Measurements from ENCODE around the gene ASXL1.

ASXL1 gene

DNA sequence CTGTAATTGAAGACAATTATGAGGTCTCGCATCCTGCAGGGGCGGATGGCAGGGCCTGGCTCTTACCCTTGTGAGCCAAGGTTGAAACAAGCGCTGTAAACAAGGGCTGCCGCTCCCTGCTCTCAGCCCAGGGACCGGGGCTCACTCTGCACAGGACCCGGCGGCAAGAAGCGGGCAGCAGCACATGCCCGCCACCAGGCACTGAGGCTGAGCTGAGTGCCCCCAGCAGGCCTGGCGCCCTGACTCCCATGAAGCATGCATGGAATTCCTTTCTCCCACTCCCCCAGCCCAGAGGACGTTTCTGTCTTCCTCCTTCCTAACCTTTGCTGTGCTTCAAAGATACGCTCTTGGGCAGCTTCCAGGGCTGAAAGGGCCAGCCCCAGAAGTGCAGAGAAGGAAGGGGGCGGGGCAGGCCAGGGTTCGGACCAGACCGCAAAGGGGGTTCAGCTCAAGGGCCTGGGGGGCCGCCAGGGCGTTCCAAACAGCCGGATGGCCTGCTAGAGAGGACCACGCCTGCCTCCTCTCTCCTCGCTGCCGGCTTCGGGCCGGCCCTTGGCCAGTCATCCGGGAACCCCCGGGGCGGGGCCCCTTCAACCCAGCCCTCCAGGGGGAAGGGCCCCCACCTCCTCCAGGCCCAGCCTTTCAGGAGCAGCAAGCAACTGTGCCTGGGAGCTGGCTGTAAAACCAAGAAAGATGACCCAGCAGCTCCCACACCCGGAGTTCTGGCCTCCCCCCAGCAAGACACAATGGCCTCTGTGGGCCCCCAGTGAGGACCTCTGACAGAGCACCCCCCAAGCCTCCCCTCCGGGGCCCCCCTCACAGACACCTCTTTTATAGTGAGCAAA, 117.1 kb downstream of the ASXL1 start:
- in situ Hi-C loops (cut with HindIII; ENCODE audit: low sequenced_read_pairs): no loop called here

GRCh38 chr20:32476684-32477593, 118.8 kb downstream of the ASXL1 start:
- in situ Hi-C loops (cut with HindIII; ENCODE audit: low sequenced_read_pairs): no loop called here

DNA sequence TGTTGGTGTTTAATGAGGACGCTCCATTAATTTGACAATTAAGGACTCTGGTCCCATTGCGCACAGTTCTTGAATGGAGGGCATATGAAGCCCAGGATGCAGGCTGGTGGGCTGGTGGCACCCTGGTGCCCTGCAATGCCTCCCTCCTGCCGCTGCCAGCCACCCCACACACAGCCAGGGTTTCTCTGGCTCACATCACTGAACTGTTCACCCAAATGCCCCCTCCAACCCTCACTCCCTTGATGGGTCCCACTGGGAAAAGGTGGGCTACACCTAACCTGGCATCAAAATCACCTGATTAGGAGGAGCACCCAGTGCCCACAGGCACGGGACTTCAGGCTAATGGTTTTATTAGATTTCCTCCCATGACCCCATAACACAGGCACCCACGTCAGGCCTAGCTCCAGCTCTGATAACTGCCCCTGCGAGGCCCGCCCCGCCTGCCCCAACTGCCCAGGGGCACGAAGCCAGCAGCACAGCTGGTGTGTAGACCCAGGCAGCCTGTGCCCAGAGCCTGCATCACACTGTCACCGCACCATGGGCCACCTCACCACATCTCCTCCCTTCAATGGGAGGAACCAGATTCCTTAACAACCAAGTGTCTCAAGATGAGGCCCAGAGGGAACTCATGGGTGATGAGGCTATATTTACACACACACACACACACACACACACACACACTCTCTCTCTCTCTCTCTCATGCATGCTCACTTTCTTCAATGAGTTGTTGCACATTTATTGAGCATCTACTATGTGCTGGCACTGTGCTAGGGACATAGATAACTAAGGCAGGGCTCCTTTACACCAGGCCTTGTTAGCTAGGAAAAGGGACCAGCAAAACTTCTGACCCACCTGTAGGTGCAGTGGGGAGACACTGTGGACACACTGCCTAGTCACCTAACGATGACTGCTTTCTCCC, 119.7 kb downstream of the ASXL1 start:
- in situ Hi-C loops (cut with HindIII; ENCODE audit: low sequenced_read_pairs): no loop called here

- in situ Hi-C loops (cut with HindIII; ENCODE audit: low sequenced_read_pairs): no loop called here
Observed at GRCh38 chr20:32478576-32478975, 120.4 kb downstream of the ASXL1 start.

GRCh38 chr20:32479012-32479411, 120.9 kb downstream of the ASXL1 start:
- in situ Hi-C loops (cut with HindIII; ENCODE audit: low sequenced_read_pairs): no loop called here

- in situ Hi-C loops (cut with HindIII; ENCODE audit: low sequenced_read_pairs): no loop called here
Observed at GRCh38 chr20:32479697-32480171, 121.6 kb downstream of the ASXL1 start.

GRCh38 chr20:32480371-32481241, 122.5 kb downstream of the ASXL1 start:
- in situ Hi-C loops (cut with HindIII; ENCODE audit: low sequenced_read_pairs): no loop called here

DNA sequence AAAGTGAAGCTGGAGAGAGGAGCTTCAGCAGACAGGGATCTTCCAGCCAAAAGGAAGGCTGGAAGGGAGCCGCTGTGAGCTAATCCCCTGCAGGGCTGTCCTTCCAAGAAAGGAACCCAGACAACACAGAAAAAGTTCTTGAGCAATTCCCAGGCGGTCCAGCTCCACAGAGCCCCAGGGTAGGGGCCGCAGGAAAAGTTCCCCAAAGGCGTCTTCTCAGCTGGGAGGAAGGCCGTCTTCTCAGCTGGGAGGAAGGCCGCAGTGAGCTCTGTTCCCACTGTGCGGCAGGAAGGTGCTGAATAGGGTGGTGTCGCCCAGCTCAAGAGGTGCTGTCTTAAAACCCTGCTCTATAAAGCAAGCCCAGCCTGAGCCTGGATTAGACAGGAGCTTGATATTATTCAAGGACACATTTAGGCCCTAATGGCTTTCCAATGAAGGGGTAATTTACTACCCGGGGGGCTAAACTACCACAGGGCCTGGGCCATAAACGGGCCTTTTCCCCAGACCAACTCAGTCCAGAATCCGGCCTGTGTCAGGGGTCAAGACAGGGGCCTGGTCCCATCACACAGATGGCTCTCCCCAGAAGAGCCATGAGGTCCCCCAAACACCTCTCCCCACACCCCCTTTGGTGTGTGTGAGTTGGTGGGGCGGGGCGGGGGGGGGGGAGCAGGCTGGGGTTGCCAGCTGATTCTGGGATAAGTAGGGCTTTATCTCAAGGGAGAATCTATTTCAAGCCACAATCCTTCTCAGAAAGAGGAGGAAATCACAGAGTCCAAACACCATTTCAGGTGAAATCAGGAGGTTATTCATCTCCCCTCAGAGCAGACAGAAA, 123.4 kb downstream of the ASXL1 start:
- in situ Hi-C loops (cut with HindIII; ENCODE audit: low sequenced_read_pairs): no loop called here

DNA sequence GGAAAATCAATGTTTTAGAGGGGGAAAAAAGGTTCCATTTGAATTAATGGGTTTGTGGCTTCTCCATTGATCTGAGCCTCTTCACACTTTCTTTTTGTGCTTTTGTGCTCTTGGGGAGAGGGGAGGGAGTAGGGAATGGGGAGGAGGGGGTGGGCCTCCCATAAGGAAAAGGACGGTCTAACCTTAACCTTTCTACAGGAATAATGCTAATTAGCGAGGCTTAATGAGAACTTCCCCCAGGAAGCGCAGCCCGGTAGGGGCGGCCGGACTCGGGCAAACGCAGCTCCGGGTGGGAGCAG, 124.0 kb downstream of the ASXL1 start:
- in situ Hi-C loops (cut with HindIII; ENCODE audit: low sequenced_read_pairs): no loop called here

DNA sequence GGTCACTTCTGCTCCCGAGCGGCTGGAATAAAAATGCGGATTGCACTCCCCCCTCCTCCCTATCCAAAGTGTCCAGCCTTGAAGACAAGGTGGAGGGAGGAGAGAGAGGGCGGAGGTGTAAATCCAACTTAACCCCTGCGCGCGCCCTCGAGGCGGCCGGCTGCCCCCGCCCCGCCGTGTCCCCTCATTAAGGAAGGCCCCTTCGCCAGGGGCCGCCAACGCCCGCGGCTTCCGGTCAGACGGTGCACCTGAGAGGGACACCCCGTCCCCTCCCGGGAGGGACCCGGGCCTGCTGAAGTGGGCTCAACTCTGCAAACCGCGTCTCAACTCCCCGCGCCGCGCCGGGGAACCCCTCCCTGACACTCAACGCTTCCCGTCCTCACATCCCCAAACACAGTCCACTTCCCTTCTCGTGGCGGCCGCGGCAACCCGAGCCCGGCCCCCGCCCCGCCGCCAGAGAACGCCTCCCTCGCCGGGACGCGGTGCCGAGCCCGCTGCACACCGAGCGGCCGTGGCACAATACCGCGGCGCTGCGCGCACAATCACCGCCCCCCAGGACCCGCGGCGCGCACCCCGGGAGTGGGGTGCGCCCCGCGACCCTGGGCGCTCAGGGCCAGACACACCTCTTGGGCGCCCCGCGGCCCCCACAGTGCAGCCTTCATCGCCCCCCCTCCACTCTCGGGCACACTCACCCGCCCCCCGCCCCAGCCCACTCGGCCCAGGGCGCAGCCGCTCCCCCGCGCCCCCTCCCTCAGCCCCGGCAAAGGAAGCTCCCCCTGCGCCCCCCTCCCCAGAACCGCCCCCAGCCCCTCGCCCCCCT, 124.5 kb downstream of the ASXL1 start:
- in situ Hi-C loops (cut with HindIII; ENCODE audit: low sequenced_read_pairs): no loop called here

DNA sequence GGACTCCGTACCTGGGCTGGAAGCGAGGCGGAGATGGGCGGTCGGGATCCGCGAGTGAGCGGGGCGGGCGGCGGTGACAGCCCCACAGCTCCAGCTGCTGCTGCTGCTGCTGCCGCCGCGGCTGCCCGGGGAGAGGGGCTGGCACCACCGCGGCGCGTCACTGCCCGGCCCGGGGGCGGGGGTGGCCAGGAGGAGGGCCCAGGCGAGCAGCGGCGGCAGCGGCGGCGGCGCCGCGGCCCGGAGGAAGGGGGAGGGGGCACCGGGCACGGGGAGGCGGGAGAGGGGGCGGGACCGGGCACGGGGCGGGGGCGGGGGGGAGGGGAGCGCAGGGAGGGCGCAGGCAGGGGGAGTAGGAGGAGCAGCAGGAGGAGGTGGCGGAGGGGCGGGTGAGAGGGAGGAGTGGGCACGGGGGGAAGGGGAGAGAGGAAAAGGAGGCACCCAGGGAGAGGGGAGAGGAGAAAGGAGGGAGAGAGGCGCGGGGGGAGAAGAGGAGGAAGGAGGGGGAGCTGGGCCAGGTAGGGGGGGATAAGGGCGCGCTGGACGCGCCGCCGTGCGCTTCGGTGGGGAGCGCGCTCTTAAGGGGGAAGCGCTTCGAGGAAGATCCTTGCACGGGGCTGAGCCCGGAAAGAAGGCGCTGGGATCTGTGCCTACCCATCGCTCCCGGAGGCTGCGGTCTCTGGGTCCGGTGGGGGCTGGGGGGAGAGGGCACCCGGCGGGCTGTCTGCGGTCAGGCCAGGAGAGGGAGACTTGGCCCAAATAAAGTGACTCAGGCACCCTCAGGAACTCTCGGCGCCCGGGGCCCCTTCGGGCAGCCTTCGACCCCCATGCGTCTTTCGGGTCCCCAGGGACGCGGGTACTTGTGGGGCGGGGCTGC, 125.5 kb downstream of the ASXL1 start:
- in situ Hi-C loops (cut with HindIII; ENCODE audit: low sequenced_read_pairs): no loop called here

DNA sequence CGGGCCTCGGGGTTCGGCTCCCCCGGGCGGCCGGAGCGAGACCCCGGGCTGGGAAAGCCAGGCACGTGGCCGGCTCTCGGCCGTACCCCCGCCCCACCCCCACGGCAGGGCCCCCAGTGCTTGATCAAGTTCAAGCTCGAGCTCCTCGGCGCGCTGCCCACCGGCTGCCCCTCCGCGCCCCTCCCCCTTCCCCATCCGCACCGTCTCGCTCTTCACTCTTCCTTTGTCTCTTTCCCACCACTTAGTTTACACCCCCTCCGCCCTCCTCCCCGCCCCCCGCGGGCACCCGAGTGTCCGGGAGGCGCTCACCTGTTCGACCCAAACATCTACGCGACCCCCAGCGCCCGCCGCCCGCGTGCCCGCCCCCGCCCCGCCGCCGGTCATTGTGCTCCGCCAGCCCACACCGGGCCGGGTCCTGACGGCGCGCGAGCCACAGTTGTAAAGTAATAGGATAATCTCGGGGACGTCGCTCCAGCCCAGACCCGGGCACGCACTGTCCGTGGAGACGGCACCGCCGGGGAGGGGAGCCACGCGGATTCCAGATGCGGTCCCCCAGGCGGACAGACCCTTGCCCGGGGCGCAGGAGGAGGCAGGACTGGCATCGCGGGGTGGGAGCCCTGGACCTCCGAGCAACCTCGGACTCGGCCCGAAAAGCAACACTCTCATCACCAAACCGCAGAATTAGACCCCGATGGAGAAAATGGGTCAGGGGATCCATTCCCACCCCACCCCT, 126.3 kb downstream of the ASXL1 start:
- in situ Hi-C loops (cut with HindIII; ENCODE audit: low sequenced_read_pairs): no loop called here

- in situ Hi-C loops (cut with HindIII; ENCODE audit: low sequenced_read_pairs): loop anchor here (5.0 kb wide), 1 partner anchor 48 kb away; no protein-coding TSS in a partner anchor
Observed at GRCh38 chr20:32484958-32485769, 127.0 kb downstream of the ASXL1 start.

GRCh38 chr20:32485770-32486478, 127.8 kb downstream of the ASXL1 start:
- in situ Hi-C loops (cut with HindIII; ENCODE audit: low sequenced_read_pairs): loop anchor here (5.0 kb wide), 1 partner anchor 49 kb away; no protein-coding TSS in a partner anchor

- in situ Hi-C loops (cut with HindIII; ENCODE audit: low sequenced_read_pairs): loop anchor here (5.0 kb wide), 1 partner anchor 50 kb away; no protein-coding TSS in a partner anchor
Observed at GRCh38 chr20:32487381-32487780, 129.2 kb downstream of the ASXL1 start.

All from endothelial cell of hepatic sinusoid (primary cell).